CD14-positive monocyte (primary cell): ENCODE measurements around the gene SNX32. TPM values are rescaled to one million over a fixed set of nuclear protein-coding genes. Genes with fewer than 3 reads are reported as not detected.
A peak's percentile ranks its signal among the peaks of the same experiment; 100 is the strongest.

Experiments
- DNase-seq, 3 donors: peaks; one replicate each; pipeline ENCODE4 v3.0.0-alpha.2; 2011 to 2022
- H2AFZ ChIP-seq: 2 replicates; pipeline ENCODE4 v1.6.0; 2012; ENCODE audit warnings: mild to moderate bottlenecking, low read depth, low read length, inconsistent platforms; ENCODE audit not compliant: insufficient read depth, poor library complexity, severe bottlenecking
- H3K27ac ChIP-seq, 2 donors: 1 replicate in 1 of 2; 2 replicates in 1 of 2; pipeline ENCODE4 v1.5.1; 2012 to 2013; ENCODE audit warnings: low read length in 2 of 2, control low read depth in 1 of 2, inconsistent platforms in 1 of 2, low read depth in 1 of 2, mild to moderate bottlenecking in 1 of 2
- H3K27me3 ChIP-seq, 2 donors: one replicate each; pipeline versions ENCODE4 v1.6.0 to v1.6.1; 2011 to 2013; ENCODE audit warnings: low read length in 2 of 2; ENCODE audit not compliant: control insufficient read depth in 2 of 2, insufficient read depth in 2 of 2
- H3K36me3 ChIP-seq, 2 donors: replicated peaks in 1 of 2; 1 replicate in 1 of 2; 2 replicates in 1 of 2; pipeline versions ENCODE4 v1.5.1 to v1.6.1; 2012 to 2013; ENCODE audit warnings: low read length in 2 of 2, control low read depth in 1 of 2, inconsistent platforms in 1 of 2, mild to moderate bottlenecking in 1 of 2; ENCODE audit not compliant: insufficient read depth in 2 of 2, control insufficient read depth in 1 of 2
- H3K4me1 ChIP-seq, 2 donors: 1 replicate in 1 of 2; 2 replicates in 1 of 2; pipeline versions ENCODE4 v1.5.1 to v1.6.1; 2012 to 2013; ENCODE audit warnings: low read length in 2 of 2, control low read depth in 1 of 2, inconsistent platforms in 1 of 2, mild to moderate bottlenecking in 1 of 2, moderate library complexity in 1 of 2; ENCODE audit not compliant: insufficient read depth in 2 of 2, control insufficient read depth in 1 of 2
- H3K4me2 ChIP-seq: replicated peaks from 2 replicates; pipeline ENCODE3; 2012; ENCODE audit warnings: low read length, moderate library complexity, mild to moderate bottlenecking; ENCODE audit not compliant: poor library complexity, severe bottlenecking; ENCODE audit errors: extremely low read depth
- H3K4me3 ChIP-seq, 3 experiments: fragments of 200-600 bp in 1 of 3; sonication (generic) in 1 of 3; replicated peaks in 1 of 3; 1 replicate in 2 of 3; 2 replicates in 1 of 3; pipeline ENCODE4 v1.5.1; 2011 to 2013; ENCODE audit warnings: low read length in 3 of 3, mild to moderate bottlenecking in 3 of 3, control low read depth in 2 of 3, low read depth in 2 of 3, inconsistent platforms in 1 of 3, moderate library complexity in 1 of 3
- H3K79me2 ChIP-seq: 2 replicates; pipeline ENCODE4 v1.6.0; 2012; ENCODE audit warnings: mild to moderate bottlenecking, control low read depth, inconsistent platforms, low read length, moderate library complexity; ENCODE audit not compliant: insufficient read depth
- H3K9ac ChIP-seq: 2 replicates; pipeline ENCODE4 v1.6.0; 2017; ENCODE audit warnings: low read length, mild to moderate bottlenecking; ENCODE audit not compliant: insufficient read depth, poor library complexity, severe bottlenecking
- H3K9me3 ChIP-seq, 2 donors: replicated peaks in 1 of 2; 1 replicate in 1 of 2; 2 replicates in 1 of 2; pipeline versions ENCODE4 v1.5.1 to v1.6.1; 2012 to 2013; ENCODE audit warnings: low read length in 2 of 2, control low read depth in 1 of 2; ENCODE audit not compliant: control insufficient read depth in 1 of 2, insufficient read depth in 1 of 2
- H4K20me1 ChIP-seq: 2 replicates; pipeline ENCODE4 v1.6.0; 2012; ENCODE audit warnings: mild to moderate bottlenecking, low read length, control low read depth, moderate library complexity; ENCODE audit not compliant: insufficient read depth
- H3K27ac Mint-ChIP-seq, 7 donors: one replicate each; pipeline ENCODE4 v1.8.0; 2020; ENCODE audit warnings: mild to moderate bottlenecking in 7 of 7, mixed read lengths in 7 of 7, moderate library complexity in 6 of 7, inconsistent platforms in 2 of 7
- H3K27me3 Mint-ChIP-seq, 3 donors: one replicate each; pipeline ENCODE4 v1.8.0; 2021 to 2022; ENCODE audit warnings: low read depth in 3 of 3, mild to moderate bottlenecking in 3 of 3, mixed read lengths in 3 of 3, moderate library complexity in 3 of 3, inconsistent platforms in 1 of 3
- H3K36me3 Mint-ChIP-seq, 2 donors: one replicate each; pipeline ENCODE4 v1.8.0; 2020; ENCODE audit warnings: mixed read lengths in 2 of 2, inconsistent platforms in 1 of 2, mild to moderate bottlenecking in 1 of 2
- H3K4me1 Mint-ChIP-seq: one replicate; pipeline ENCODE4 v1.8.0; 2020; ENCODE audit warnings: mild to moderate bottlenecking, mixed read lengths
- H3K4me3 Mint-ChIP-seq, 2 donors: one replicate each; pipeline ENCODE4 v1.8.0; 2020; ENCODE audit warnings: mild to moderate bottlenecking in 2 of 2, mixed read lengths in 2 of 2, moderate library complexity in 1 of 2
- H3K9me3 Mint-ChIP-seq, 7 donors: one replicate each; pipeline ENCODE4 v1.8.0; 2020 to 2022; ENCODE audit warnings: mixed read lengths in 7 of 7, mild to moderate bottlenecking in 6 of 7, moderate library complexity in 6 of 7, inconsistent platforms in 2 of 7
- CTCF ChIP-seq: fragments of 200-600 bp; IDR thresholded peaks from one replicate; pipeline ENCODE4 v1.8.0; 2022; ENCODE audit warnings: antibody characterized with exemption, mild to moderate bottlenecking
- WGBS: methylation state at CpG from one replicate; pipeline ENCODE4 v1.1.5; 2013; ENCODE audit warnings: missing lambda C conversion rate; ENCODE audit not compliant: insufficient coverage; 5-methylcytosine and 5-hydroxymethylcytosine counted together
- intact Hi-C, 2 donors: fragments of 100-400 bp; cut with micrococcal nuclease; formaldehyde crosslinking; loops; one replicate each; pipeline versions ENCODE4 v1.15.0 to v1.15.1; 2023
- polyA minus RNA-seq: library from RNA; depleted of rRNA, polyadenylated mRNA; stranded (reverse); fragments of >200 nt; gene quantifications from 2 replicates; pipeline ENCODE4 v1.2.3, GENCODE V29; 2012
- polyA plus RNA-seq, 3 donors: library from polyadenylated mRNA; depleted of rRNA in 1 of 3; unstranded in 2 of 3; stranded (reverse) in 1 of 3; fragments of 300-500 nt in 2 of 3; fragments of >200 nt in 1 of 3; fragmentation: Illumina TruSeq in 2 of 3; gene quantifications; 1 replicate in 2 of 3; 2 replicates in 1 of 3; pipeline ENCODE4 v1.2.3, GENCODE V29; 2012 to 2021
- total RNA-seq, 12 experiments: library from RNA in 1 of 12; stranded (reverse) in 1 of 12; fragments of 120-200 nt in 1 of 12; gene quantifications; one replicate each; pipeline ENCODE4 v1.2.4 and lab custom pipeline; 2013 to 2026; ENCODE audit warnings: mixed read lengths in 6 of 12, inconsistent platforms in 1 of 12

Gene SNX32
- 0.08 TPM for total RNA-seq (2013)
- polyA plus RNA-seq (under 1 TPM; 0.07 to 0.40 (median 0.12) TPM), polyA minus RNA-seq (0.14 TPM in 1 of 2 replicates, not detected in the other), total RNA-seq (lab: John Stamatoyannopoulos, UW) (0 to 0.75 (median 0.13) reads per million in 11 experiments)

- H3K4me3 ChIP-seq, result peak within 1 kb of the TSS; percentile 55 to 85 (median 58)
- peaks cover 0 to 3% of the 10 kb centered on the region in 2 donors for H3K9me3 ChIP-seq
- 0% methylated on average over 52 of the region's 63 CpGs for WGBS
- DNase-seq, result peak; percentile 89 to 95 (median 92)
- H2AFZ ChIP-seq, result peak within 1 kb of the TSS; percentile 94
- peak within 1 kb of the TSS; percentile 66 for H3K9ac ChIP-seq
- peak within 1 kb of the TSS; percentile 97 for H3K4me2 ChIP-seq
- peak within 1 kb of the TSS in 2 of 7 donors; percentile 20 to 34 for H3K27ac Mint-ChIP-seq
- intact Hi-C loops, result no loop called here
- H3K4me1 ChIP-seq, result peaks cover 16 to 19% of the 10 kb centered on the region in 2 donors
- no peaks in the 10 kb centered on the region for H3K79me2 ChIP-seq
- peaks cover 2 to 5% of the 10 kb centered on the region in 2 donors for H3K27me3 ChIP-seq
- H3K9me3 Mint-ChIP-seq, result peaks cover 0 to 13% (median 3%) of the 10 kb centered on the region in 7 donors
- peaks cover 10 to 19% (median 14%) of the 10 kb centered on the region in 3 donors for H3K27me3 Mint-ChIP-seq
- no peaks in the 10 kb centered on the region for H4K20me1 ChIP-seq
- H3K36me3 ChIP-seq, result no peaks in the 10 kb centered on the region
- no peak within 1 kb of the TSS for H3K4me3 Mint-ChIP-seq
- TF ChIP-seq CTCF, result no peak
- H3K27ac ChIP-seq, result peak within 1 kb of the TSS in 1 of 2 donors; percentile 62
- peaks cover 13% of the 10 kb centered on the region for H3K4me1 Mint-ChIP-seq
- no peaks in the 10 kb centered on the region for H3K36me3 Mint-ChIP-seq
Measured at GRCh38 chr11:65833297-65834030, at the start of gene SNX32. TSS of gene SNX32 (plus strand) at chr11:65833963. CDS start at chr11:65834066, 103 bp downstream.

GRCh38 chr11:65785319-65786007 lies 48.3 kb upstream of the SNX32 start:
- Histone ChIP-seq H3K36me3 (no peaks in the 10 kb centered on the region), H3K79me2 (peaks cover 2% of the 10 kb centered on the region), H3K9me3 (peaks cover 0 to 22% of the 10 kb centered on the region in 2 donors), H3K4me2 (no peak overlapping the region), H3K4me3 (no peak overlapping the region), H4K20me1 (no peaks in the 10 kb centered on the region), H3K4me1 (peaks cover 23 to 33% of the 10 kb centered on the region in 2 donors), H2AFZ (no peak overlapping the region), H3K9ac (no peak overlapping the region), H3K27ac (no peak overlapping the region), H3K27me3 (peaks cover 29 to 82% of the 10 kb centered on the region in 2 donors)
- no peak for DNase-seq
- intact Hi-C loops, result no loop called here
- Mint-ChIP-seq H3K27ac (no peak overlapping the region), H3K4me1 (peaks cover 18% of the 10 kb centered on the region), H3K36me3 (peaks cover 3 to 19% of the 10 kb centered on the region in 2 donors), H3K9me3 (peaks cover 0 to 22% (median 8%) of the 10 kb centered on the region in 7 donors), H3K27me3 (peaks cover 55 to 83% (median 68%) of the 10 kb centered on the region in 3 donors), H3K4me3 (peak overlapping the region; percentile 40 to 79)
- 82% methylated on average over 4 of the region's 8 CpGs for WGBS
- TF ChIP-seq CTCF, result no peak
